Nephron (organoid): ENCODE data around the gene PRDM1.

Source experiments
- H3K27ac Mint-ChIP-seq, 3 experiments: 2 replicates each; pipeline ENCODE4 v1.8.0; 2020; ENCODE audit warnings: mixed read lengths in 3 of 3, mild to moderate bottlenecking in 2 of 3, moderate library complexity in 1 of 3
- H3K27me3 Mint-ChIP-seq: 2 replicates; pipeline ENCODE4 v1.8.0; 2021; ENCODE audit warnings: low read depth, mild to moderate bottlenecking, moderate library complexity, mixed read lengths
- H3K36me3 Mint-ChIP-seq: 2 replicates; pipeline ENCODE4 v1.8.0; 2020; ENCODE audit warnings: low read depth, mixed read lengths
- H3K4me1 Mint-ChIP-seq: 2 replicates; pipeline ENCODE4 v1.8.0; 2020; ENCODE audit warnings: mixed read lengths
- H3K4me3 Mint-ChIP-seq, 3 experiments: 2 replicates each; pipeline ENCODE4 v1.8.0; 2020; ENCODE audit warnings: mild to moderate bottlenecking in 3 of 3, mixed read lengths in 3 of 3, moderate library complexity in 2 of 3
- H3K9me3 Mint-ChIP-seq: 2 replicates; pipeline ENCODE4 v1.8.0; 2020; ENCODE audit warnings: mixed read lengths
- TF ChIP-seq, protein P1 (sequence below), 3 experiments: fragments of 200-600 bp; sonication (generic); IDR thresholded peaks; one replicate each; pipeline ENCODE4 v1.5.0; 2021; ENCODE audit warnings: antibody characterized with exemption in 3 of 3; ENCODE audit not compliant: unreplicated experiment in 3 of 3

PRDM1 gene

DNA sequence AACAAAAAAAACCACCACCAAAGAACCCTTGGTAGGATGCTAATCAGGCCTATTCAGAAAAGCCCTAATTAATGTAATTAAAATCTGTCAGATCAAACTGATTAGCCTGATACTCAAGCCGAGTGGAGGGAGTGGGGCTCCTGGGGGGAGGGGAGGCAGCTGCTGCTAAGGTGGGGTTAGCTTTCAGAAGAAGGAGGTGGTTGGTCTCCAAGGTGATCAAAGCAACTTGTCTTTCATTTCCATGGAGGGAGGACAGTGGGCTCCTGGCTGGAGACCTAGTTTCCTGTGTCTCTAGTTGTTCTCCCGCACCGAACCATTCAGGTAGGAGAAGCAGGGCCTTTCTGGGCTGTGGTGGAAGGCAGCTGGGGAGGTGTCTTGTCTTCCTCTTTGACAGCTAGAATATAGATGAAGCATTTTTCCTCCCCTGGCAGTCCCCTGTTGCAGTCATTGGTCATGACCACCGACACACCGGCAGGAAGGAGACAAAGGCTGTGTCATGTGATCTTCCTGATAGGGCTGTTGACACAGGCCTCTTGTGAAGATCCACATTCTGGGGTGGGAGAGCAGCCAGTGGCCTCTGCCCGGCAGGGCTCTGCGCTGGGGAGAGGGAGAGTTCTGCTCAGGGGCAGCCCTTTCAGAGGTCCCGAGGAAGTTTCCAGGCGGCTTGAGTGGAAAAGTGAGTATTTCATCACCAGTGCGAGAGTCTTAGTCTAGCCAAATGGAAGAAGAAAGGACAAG is 39.9 kb upstream of the PRDM1 start:
- no peaks in the 10 kb centered on the region for H3K9me3 Mint-ChIP-seq
- H3K36me3 Mint-ChIP-seq, result no peaks in the 10 kb centered on the region
- peaks cover 3% of the 10 kb centered on the region for H3K4me1 Mint-ChIP-seq
- H3K27me3 Mint-ChIP-seq, result peaks cover 6% of the 10 kb centered on the region
- TF ChIP-seq, protein P1, sequence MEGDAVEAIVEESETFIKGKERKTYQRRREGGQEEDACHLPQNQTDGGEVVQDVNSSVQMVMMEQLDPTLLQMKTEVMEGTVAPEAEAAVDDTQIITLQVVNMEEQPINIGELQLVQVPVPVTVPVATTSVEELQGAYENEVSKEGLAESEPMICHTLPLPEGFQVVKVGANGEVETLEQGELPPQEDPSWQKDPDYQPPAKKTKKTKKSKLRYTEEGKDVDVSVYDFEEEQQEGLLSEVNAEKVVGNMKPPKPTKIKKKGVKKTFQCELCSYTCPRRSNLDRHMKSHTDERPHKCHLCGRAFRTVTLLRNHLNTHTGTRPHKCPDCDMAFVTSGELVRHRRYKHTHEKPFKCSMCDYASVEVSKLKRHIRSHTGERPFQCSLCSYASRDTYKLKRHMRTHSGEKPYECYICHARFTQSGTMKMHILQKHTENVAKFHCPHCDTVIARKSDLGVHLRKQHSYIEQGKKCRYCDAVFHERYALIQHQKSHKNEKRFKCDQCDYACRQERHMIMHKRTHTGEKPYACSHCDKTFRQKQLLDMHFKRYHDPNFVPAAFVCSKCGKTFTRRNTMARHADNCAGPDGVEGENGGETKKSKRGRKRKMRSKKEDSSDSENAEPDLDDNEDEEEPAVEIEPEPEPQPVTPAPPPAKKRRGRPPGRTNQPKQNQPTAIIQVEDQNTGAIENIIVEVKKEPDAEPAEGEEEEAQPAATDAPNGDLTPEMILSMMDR (IDR thresholded peaks at IDR 0.05; ENCODE audit: unreplicated experiment in 3 of 3), result no peak
- H3K27ac Mint-ChIP-seq, result no peak overlapping the region
- no peak overlapping the region for H3K4me3 Mint-ChIP-seq

- Mint-ChIP-seq H3K4me1 (peaks cover 7% of the 10 kb centered on the region), H3K36me3 (no peaks in the 10 kb centered on the region), H3K4me3 (no peak overlapping the region), H3K9me3 (no peaks in the 10 kb centered on the region), H3K27me3 (peaks cover 6% of the 10 kb centered on the region), H3K27ac (no peak overlapping the region)
- TF ChIP-seq, protein P1 (IDR thresholded peaks at IDR 0.05; ENCODE audit: unreplicated experiment in 3 of 3), result no peak
Observed at GRCh38 chr6:106046854-106047200, 39.3 kb upstream of the PRDM1 start.

GRCh38 chr6:106048336-106048735 is 37.8 kb upstream of the PRDM1 start:
- H3K27ac Mint-ChIP-seq, result no peak overlapping the region
- H3K27me3 Mint-ChIP-seq, result peaks cover 6% of the 10 kb centered on the region
- no peaks in the 10 kb centered on the region for H3K36me3 Mint-ChIP-seq
- TF ChIP-seq, protein P1 (IDR thresholded peaks at IDR 0.05; ENCODE audit: unreplicated experiment in 3 of 3), result no peak
- H3K9me3 Mint-ChIP-seq, result no peaks in the 10 kb centered on the region
- H3K4me3 Mint-ChIP-seq, result no peak overlapping the region
- H3K4me1 Mint-ChIP-seq, result peaks cover 7% of the 10 kb centered on the region

GRCh38 chr6:106050538-106050937 is 35.6 kb upstream of the PRDM1 start:
- peaks cover 7% of the 10 kb centered on the region for H3K4me1 Mint-ChIP-seq
- no peak overlapping the region for H3K4me3 Mint-ChIP-seq
- no peaks in the 10 kb centered on the region for H3K9me3 Mint-ChIP-seq
- peaks cover 14% of the 10 kb centered on the region for H3K27me3 Mint-ChIP-seq
- H3K27ac Mint-ChIP-seq, result no peak overlapping the region
- H3K36me3 Mint-ChIP-seq, result no peaks in the 10 kb centered on the region
- TF ChIP-seq, protein P1 (IDR thresholded peaks at IDR 0.05; ENCODE audit: unreplicated experiment in 3 of 3), result no peak

- no peaks in the 10 kb centered on the region for H3K36me3 Mint-ChIP-seq
- H3K4me3 Mint-ChIP-seq, result no peak overlapping the region
- TF ChIP-seq, protein P1 (IDR thresholded peaks at IDR 0.05; ENCODE audit: unreplicated experiment in 3 of 3), result no peak
- peaks cover 7% of the 10 kb centered on the region for H3K4me1 Mint-ChIP-seq
- H3K9me3 Mint-ChIP-seq, result no peaks in the 10 kb centered on the region
- H3K27ac Mint-ChIP-seq, result peak overlapping the region in 1 of 3 experiments; percentile 86
- peaks cover 14% of the 10 kb centered on the region for H3K27me3 Mint-ChIP-seq
Observed at GRCh38 chr6:106051226-106051625, 34.9 kb upstream of the PRDM1 start.
